Fibroblast of pulmonary artery (primary cell): ENCODE measurements around the gene S100PBP.
"Not testable (repeated sequence)": the region's sequence is repeated elsewhere in the genome, so short reads cannot be mapped to it uniquely, and the experiment has no call there.

Source experiments
- DNase-seq: peaks from one replicate; pipeline ENCODE4 v3.0.0-alpha.2; 2010; ENCODE audit warnings: low read depth
- H3K4me3 ChIP-seq: replicated peaks from 2 replicates; pipeline ENCODE4 v1.5.1; 2011; ENCODE audit warnings: low read depth, mild to moderate bottlenecking, control low read depth, low read length, moderate library complexity
- CTCF ChIP-seq: IDR thresholded peaks from 2 replicates; pipeline ENCODE4 v1.5.1; 2011; ENCODE audit warnings: mild to moderate bottlenecking, control low read depth, low read length, inconsistent platforms; ENCODE audit errors: missing control alignments

The S100PBP gene

GRCh38 chr1:32786856-32787255, 30.6 kb upstream of the S100PBP start:
- no peak overlapping the region for H3K4me3 ChIP-seq
- TF ChIP-seq CTCF = peak; percentile 40
- DNase-seq = peak; percentile 53

- H3K4me3 ChIP-seq = not testable (repeated sequence)
- peak; percentile 94 for DNase-seq
Measured at GRCh38 chr1:32789356-32789755, 28.1 kb upstream of the S100PBP start.

- DNase-seq = peak; percentile 59
- TF ChIP-seq CTCF = no peak
- no peak overlapping the region for H3K4me3 ChIP-seq
Measured at GRCh38 chr1:32791881-32792280, 25.6 kb upstream of the S100PBP start.

DNA sequence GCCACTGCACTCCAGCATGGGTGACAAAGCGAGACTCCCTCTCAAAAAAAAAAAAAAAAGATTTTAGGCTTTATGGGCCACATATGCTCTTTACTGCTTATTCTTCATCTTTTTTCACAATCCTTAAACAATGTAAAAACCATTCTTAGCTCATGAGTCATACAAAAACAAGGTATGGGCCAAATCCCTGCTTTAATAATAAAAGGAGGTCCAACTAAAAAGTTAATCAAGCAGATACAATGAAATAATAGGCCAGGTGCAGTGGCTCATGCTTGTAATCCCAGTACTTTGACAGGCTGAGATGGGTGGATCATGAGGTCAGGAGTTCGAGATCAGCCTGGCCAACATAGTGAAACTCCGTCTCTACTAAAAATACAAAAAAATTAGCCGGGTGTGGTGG, 21.7 kb upstream of the S100PBP start:
- DNase-seq = peak; percentile 77
- not testable (repeated sequence) for H3K4me3 ChIP-seq

- TF ChIP-seq CTCF = no peak
- DNase-seq = no peak
- H3K4me3 ChIP-seq = no peak overlapping the region
Measured at GRCh38 chr1:32797456-32797855, 20.0 kb upstream of the S100PBP start.

- TF ChIP-seq CTCF = no peak
- H3K4me3 ChIP-seq = no peak overlapping the region
- DNase-seq = no peak
Measured at GRCh38 chr1:32798191-32798590, 19.3 kb upstream of the S100PBP start.

- no peak for DNase-seq
- TF ChIP-seq CTCF = no peak
- no peak overlapping the region for H3K4me3 ChIP-seq
Measured at GRCh38 chr1:32798679-32799416, 18.6 kb upstream of the S100PBP start.

- H3K4me3 ChIP-seq = no peak overlapping the region
- no peak for TF ChIP-seq CTCF
- no peak for DNase-seq
Measured at GRCh38 chr1:32801096-32801715, 16.2 kb upstream of the S100PBP start.

DNA sequence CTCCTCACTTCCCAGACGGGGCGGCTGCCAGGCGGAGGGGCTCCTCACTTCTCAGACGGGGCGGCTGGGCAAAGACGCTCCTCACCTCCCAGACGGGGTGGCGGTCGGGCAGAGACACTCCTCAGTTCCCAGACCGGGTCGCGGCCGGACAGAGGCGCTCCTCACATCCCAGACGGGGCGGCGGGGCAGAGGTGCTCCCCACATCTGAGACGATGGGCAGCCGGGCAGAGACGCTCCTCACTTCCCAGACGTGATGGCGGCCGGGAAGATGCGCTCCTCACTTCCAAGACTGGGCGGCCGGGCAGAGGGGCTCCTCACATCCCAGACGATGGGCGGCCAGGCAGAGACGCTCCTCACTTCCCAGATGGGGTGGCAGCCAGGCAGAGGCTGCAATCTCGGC, 13.0 kb upstream of the S100PBP start:
- DNase-seq, H3K4me3 ChIP-seq: not testable (repeated sequence)
